ENCODE measurements around the gene MMP2.

- TF ChIP-seq CTCF (IDR thresholded peaks at IDR 0.05 in 2 of 3, conservative IDR thresholded peaks at IDR 0.05 in 1 of 3; ENCODE audit: control insufficient read depth in 2 of 3, extremely low read depth in 1 of 3, insufficient read depth in 1 of 3, low read depth in 3 of 3, low read length in 3 of 3) (no peak), ESRRA (IDR thresholded peaks at IDR 0.05; ENCODE audit: low read length) (no peak), BCLAF1 (IDR thresholded peaks at IDR 0.05) (no peak), RFX5 (IDR thresholded peaks at IDR 0.05; ENCODE audit: low read depth, low read length) (no peak), MAX (IDR thresholded peaks at IDR 0.05; ENCODE audit: low read depth, low read length) (no peak), SUZ12 (IDR thresholded peaks at IDR 0.05; ENCODE audit: unreplicated experiment) (no peak), NRF1 (conservative IDR thresholded peaks at IDR 0.05; ENCODE audit: low read depth, low read length) (no peak), CBFB (IDR thresholded peaks at IDR 0.05; ENCODE audit: low read depth) (no peak), POLR2A (IDR thresholded peaks at IDR 0.05; ENCODE audit: low read depth, low read length) (no peak), YY1 (IDR thresholded peaks at IDR 0.05; ENCODE audit: low read depth, low read length) (no peak), POLR2AphosphoS5 (IDR thresholded peaks at IDR 0.05; ENCODE audit: low read length) (no peak), BCL3 (IDR thresholded peaks at IDR 0.05; ENCODE audit: borderline replicate concordance, insufficient read depth, low read depth, low read length, poor library complexity, severe bottlenecking) (no peak), EP300 (IDR thresholded peaks at IDR 0.05; ENCODE audit: borderline replicate concordance in 1 of 2, control insufficient read depth in 1 of 2, low read depth in 2 of 2, low read length in 2 of 2) (no peak), NFYB (IDR thresholded peaks at IDR 0.05; ENCODE audit: insufficient read depth, low read depth, low read length) (no peak)
Observed at GRCh38 chr16:55433030-55433429, 46.0 kb upstream of the MMP2 start.

Data from GM12878 (cell line).